ENCODE results near the gene ADCY4. TPM values are rescaled to one million over a fixed set of nuclear protein-coding genes. Genes with fewer than 3 reads are reported as not detected.

Gene ADCY4
- total and polyA plus RNA-seq, 2 of the 8 experiments (the other 6 are each of a cell fraction or from before 2014, with no cell fraction given), result 0.27 to 0.35 TPM

- Histone ChIP-seq H2AK5ac (ENCODE audit: low read depth, low read length) (no peak overlapping the region), H2BK12ac (ENCODE audit: low read depth, low read length) (no peak overlapping the region), H4K8ac (ENCODE audit: extremely low read depth, insufficient read depth, low read length) (peak overlapping the region; percentile 51; the same call in 1 of the 2 replicates), H3K4me2 (ENCODE audit: insufficient read depth in 1 of 2, low read depth in 2 of 2, low read length in 2 of 2) (peak overlapping the region; percentile 55 to 97), H3K14ac (ENCODE audit: insufficient read length) (no peak overlapping the region), H3K56ac (replicated peaks; ENCODE audit: insufficient read length, low read depth, low read length) (peak overlapping the region; percentile 11), H2AFZ (ENCODE audit: low read length) (no peak overlapping the region), H4K5ac (ENCODE audit: insufficient read length, low read depth, low read length) (no peak overlapping the region), H3K79me1 (ENCODE audit: low read depth, low read length) (no peaks in the 10 kb centered on the region), H2BK20ac (ENCODE audit: low read length) (no peak overlapping the region), H3K23ac (ENCODE audit: insufficient read length) (no peak overlapping the region), H2BK120ac (replicated peaks; ENCODE audit: low read depth, low read length) (no peak overlapping the region), H4K91ac (replicated peaks; ENCODE audit: insufficient read length, low read length) (peak overlapping the region; percentile 60), H2BK15ac (ENCODE audit: low read length) (no peak overlapping the region), H3K27me3 (replicated peaks in 1 of 4; ENCODE audit: control insufficient read depth in 3 of 4, extremely low read depth in 1 of 4, insufficient read depth in 3 of 4, low read length in 3 of 4) (no peaks in the 10 kb centered on the region; a peak in 1 of 7 replicates), H3K9me3 (ENCODE audit: insufficient read depth in 2 of 2, low read depth in 1 of 2, low read length in 1 of 2) (no peaks in the 10 kb centered on the region), H3K23me2 (ENCODE audit: low read depth, low read length) (peaks cover 5% of the 10 kb centered on the region), H3K4me3 (ENCODE audit: extremely low read depth in 1 of 4, insufficient read depth in 2 of 4, low read depth in 3 of 4, low read length in 4 of 4) (peak overlapping the region; percentile 61 to 89 (median 82)), H3K79me2 (ENCODE audit: control insufficient read depth in 1 of 2, insufficient read depth in 2 of 2, low read length in 2 of 2) (no peaks in the 10 kb centered on the region), H3K4me1 (replicated peaks in 1 of 4; ENCODE audit: control insufficient read depth in 3 of 4, insufficient read depth in 4 of 4, low read length in 3 of 4) (peaks cover 0 to 4% (median 2%) of the 10 kb centered on the region in 4 experiments; a peak in 4 of 7 replicates), H3K18ac (ENCODE audit: extremely low read depth, low read length) (no peak overlapping the region), H2BK5ac (ENCODE audit: low read depth, low read length) (no peak overlapping the region; the same call in 1 of the 2 replicates), H3K27ac (ENCODE audit: low read depth, low read length) (no peak overlapping the region), H4K20me1 (replicated peaks in 1 of 2; ENCODE audit: control insufficient read depth in 1 of 2, insufficient read depth in 2 of 2, low read length in 2 of 2) (peaks cover 0 to 2% of the 10 kb centered on the region in 2 experiments), H3K36me3 (ENCODE audit: control insufficient read depth in 2 of 4, insufficient read depth in 4 of 4, low read length in 3 of 4) (no peaks in the 10 kb centered on the region; a peak in 2 of 8 replicates), H3K9ac (replicated peaks in 1 of 4; ENCODE audit: extremely low read depth in 1 of 4, low read depth in 3 of 4, low read length in 3 of 4) (no peak overlapping the region), H3K4ac (replicated peaks; ENCODE audit: insufficient read length, low read depth, low read length) (no peak overlapping the region)
- ChIA-PET POLR2A (ENCODE audit: partially characterized antibody) (interaction anchor here (0.8 to 3.8 kb wide), 27 partner anchors 9 to 136 kb away, joined by 3 to 26 read pairs (median 7); partner anchors contain the start of genes CHMP4A, CIDEB, DHRS1 and EMC9), CTCF (ENCODE audit: partially characterized antibody) (interaction anchor here (0.7 to 8.6 kb wide), 14 partner anchors 10 to 214 kb away, joined by 3 to 94 read pairs (median 18); partner anchors contain the start of genes CIDEB, DHRS1, GMPR2 and LTB4R2)
- 36% methylated on average over 3 of the region's 3 CpGs; no CpG with 5 or more reads in 1 of the 2 experiments for WGBS, 2 experiments (ENCODE audit: extremely low coverage in 1 of 2, insufficient coverage in 1 of 2, insufficient read length in 1 of 2, insufficient replicate concordance in 2 of 2, low coverage in 1 of 2, low lambda C conversion rate in 2 of 2, missing lambda C conversion rate in 1 of 2)
- no peak for DNase-seq (ENCODE audit: low read depth in 1 of 2, low spot score in 2 of 2)
- FAIRE-seq, result no peak
- TF ChIP-seq SRF (IDR thresholded peaks at IDR 0.05; ENCODE audit: low read depth, low read length) (no peak), SIN3A (conservative IDR thresholded peaks at IDR 0.05 in 1 of 2, IDR thresholded peaks at IDR 0.05 in 1 of 2; ENCODE audit: low read depth in 1 of 2, low read length in 2 of 2) (no peak), YY1 (IDR thresholded peaks at IDR 0.05; ENCODE audit: low read depth, low read length) (no peak), NANOG (IDR thresholded peaks at IDR 0.05; ENCODE audit: insufficient read depth, low read depth, low read length, poor library complexity, severe bottlenecking) (no peak), KDM5A (IDR thresholded peaks at IDR 0.05; ENCODE audit: low read length) (no peak), BRCA1 (IDR thresholded peaks at IDR 0.05; ENCODE audit: low read depth, low read length) (no peak), RAD21 (IDR thresholded peaks at IDR 0.05 in 1 of 2, conservative IDR thresholded peaks at IDR 0.05 in 1 of 2; ENCODE audit: low read depth in 2 of 2, low read length in 2 of 2) (no peak), SAP30 (IDR thresholded peaks at IDR 0.05; ENCODE audit: insufficient read depth, insufficient replicate concordance, low read length) (peak; percentile 84)
Observed at GRCh38 chr14:24271834-24272263, 63.0 kb downstream of the ADCY4 start.
